ENCODE data around the gene C11orf86. TPM values are rescaled to one million over a fixed set of nuclear protein-coding genes. Genes with fewer than 3 reads are reported as not detected.
"Not testable (repeated sequence)": the region's sequence is repeated elsewhere in the genome, so short reads cannot be mapped to it uniquely, and the experiment has no call there.

Gene C11orf86
- total RNA-seq, 1 donor from 2014 or later: not detected

DNA sequence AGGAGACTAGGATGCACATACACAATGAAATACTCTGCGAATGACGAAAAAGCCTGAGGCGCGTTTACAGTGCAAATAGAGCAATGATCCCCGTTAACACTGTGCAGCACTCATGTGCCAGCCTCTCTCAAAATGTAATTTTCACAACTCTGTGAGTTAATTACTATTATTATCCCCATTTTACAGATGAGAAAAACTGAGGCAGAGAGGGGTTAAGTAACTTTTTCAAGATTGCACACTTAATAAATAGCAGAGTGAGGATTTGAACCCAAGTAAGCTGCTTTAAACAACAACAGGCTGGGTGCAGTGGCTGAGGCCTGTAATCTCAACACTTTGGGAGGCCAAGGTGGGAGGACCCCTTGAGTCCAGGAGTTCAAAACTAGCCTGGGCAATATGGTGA is 26.2 kb downstream of the C11orf86 start:
- TF ChIP-seq, protein P1, sequence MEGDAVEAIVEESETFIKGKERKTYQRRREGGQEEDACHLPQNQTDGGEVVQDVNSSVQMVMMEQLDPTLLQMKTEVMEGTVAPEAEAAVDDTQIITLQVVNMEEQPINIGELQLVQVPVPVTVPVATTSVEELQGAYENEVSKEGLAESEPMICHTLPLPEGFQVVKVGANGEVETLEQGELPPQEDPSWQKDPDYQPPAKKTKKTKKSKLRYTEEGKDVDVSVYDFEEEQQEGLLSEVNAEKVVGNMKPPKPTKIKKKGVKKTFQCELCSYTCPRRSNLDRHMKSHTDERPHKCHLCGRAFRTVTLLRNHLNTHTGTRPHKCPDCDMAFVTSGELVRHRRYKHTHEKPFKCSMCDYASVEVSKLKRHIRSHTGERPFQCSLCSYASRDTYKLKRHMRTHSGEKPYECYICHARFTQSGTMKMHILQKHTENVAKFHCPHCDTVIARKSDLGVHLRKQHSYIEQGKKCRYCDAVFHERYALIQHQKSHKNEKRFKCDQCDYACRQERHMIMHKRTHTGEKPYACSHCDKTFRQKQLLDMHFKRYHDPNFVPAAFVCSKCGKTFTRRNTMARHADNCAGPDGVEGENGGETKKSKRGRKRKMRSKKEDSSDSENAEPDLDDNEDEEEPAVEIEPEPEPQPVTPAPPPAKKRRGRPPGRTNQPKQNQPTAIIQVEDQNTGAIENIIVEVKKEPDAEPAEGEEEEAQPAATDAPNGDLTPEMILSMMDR (IDR thresholded peaks at IDR 0.05; ENCODE audit: partially characterized antibody, unreplicated experiment): no peak
- Mint-ChIP-seq H3K27ac (ENCODE audit: unreplicated experiment) (no peak overlapping the region), H3K4me1 (ENCODE audit: low read depth, unreplicated experiment) (peaks cover 12% of the 10 kb centered on the region), H3K36me3 (ENCODE audit: unreplicated experiment) (no peaks in the 10 kb centered on the region), H3K9me3 (ENCODE audit: unreplicated experiment) (peaks cover 3% of the 10 kb centered on the region), H3K4me3 (ENCODE audit: unreplicated experiment) (no peak overlapping the region), H3K27me3 (ENCODE audit: unreplicated experiment) (peaks cover 1% of the 10 kb centered on the region)
- no peak for DNase-seq

DNA sequence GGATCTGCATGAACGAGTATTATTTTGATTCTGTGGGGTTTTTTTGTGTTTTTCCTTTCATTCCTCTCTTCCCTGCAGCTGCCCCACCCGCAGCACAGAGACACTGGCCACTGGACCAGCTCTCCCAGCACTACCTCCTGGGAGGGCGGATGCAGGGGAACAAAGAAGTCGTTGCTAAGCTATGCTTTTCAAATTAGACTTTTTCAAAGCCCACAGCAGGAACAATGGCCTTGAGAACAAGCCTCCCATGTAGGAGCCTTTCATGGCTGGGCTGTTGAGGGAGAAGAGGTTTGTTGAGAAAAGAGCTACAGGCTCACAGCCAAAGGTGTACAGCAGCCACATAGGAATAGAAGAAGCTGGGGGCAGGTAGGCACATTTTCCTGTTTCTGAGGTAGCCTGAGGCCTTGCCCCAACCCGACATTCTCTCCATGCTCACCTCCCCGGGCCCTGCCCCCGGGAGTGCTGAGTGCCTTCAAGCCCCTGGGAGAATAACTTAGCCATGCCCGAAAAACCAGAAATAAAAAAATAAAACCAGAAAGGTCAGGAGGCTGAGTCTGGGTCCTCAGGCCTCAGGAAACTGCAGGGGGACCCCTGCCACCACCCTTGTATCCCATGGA is 27.3 kb downstream of the C11orf86 start:
- H3K4me3 Mint-ChIP-seq (ENCODE audit: unreplicated experiment): no peak overlapping the region
- TF ChIP-seq, protein P1 (IDR thresholded peaks at IDR 0.05; ENCODE audit: partially characterized antibody, unreplicated experiment): no peak
- DNase-seq: no peak
- peaks cover 4% of the 10 kb centered on the region for H3K27me3 Mint-ChIP-seq (ENCODE audit: unreplicated experiment)
- H3K27ac Mint-ChIP-seq (ENCODE audit: unreplicated experiment): no peak overlapping the region
- H3K9me3 Mint-ChIP-seq (ENCODE audit: unreplicated experiment): no peaks in the 10 kb centered on the region
- no peaks in the 10 kb centered on the region for H3K36me3 Mint-ChIP-seq (ENCODE audit: unreplicated experiment)
- H3K4me1 Mint-ChIP-seq (ENCODE audit: low read depth, unreplicated experiment): peaks cover 5% of the 10 kb centered on the region

DNA sequence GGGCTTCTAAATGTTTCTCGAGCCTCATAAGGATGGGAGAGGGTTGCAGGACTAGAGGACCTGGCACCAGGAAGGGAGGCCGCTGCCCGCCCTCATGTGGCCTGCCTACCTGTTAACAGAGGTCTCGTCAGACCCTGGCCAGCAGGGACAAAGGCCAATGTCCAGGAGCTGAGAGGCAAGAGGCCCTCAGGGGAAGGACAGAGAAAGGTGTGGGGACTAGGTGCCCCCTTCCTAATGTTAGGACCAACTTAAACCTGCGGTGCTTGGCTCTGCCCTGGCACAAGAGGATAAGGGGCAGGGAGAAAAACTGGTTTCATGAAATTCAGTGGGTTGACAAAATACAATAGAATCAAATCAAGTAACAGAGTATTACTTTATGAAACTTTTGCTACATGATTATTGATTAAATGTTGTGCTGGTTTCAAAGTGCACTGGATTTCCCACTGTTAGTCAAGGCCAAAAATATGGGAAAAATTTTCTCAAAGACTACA is 27.9 kb downstream of the C11orf86 start:
- Mint-ChIP-seq H3K9me3 (ENCODE audit: unreplicated experiment) (no peaks in the 10 kb centered on the region), H3K27ac (ENCODE audit: unreplicated experiment) (no peak overlapping the region), H3K36me3 (ENCODE audit: unreplicated experiment) (no peaks in the 10 kb centered on the region), H3K27me3 (ENCODE audit: unreplicated experiment) (peaks cover 4% of the 10 kb centered on the region), H3K4me1 (ENCODE audit: low read depth, unreplicated experiment) (peaks cover 4% of the 10 kb centered on the region), H3K4me3 (ENCODE audit: unreplicated experiment) (no peak overlapping the region)
- no peak for DNase-seq
- TF ChIP-seq, protein P1 (IDR thresholded peaks at IDR 0.05; ENCODE audit: partially characterized antibody, unreplicated experiment): no peak

DNA sequence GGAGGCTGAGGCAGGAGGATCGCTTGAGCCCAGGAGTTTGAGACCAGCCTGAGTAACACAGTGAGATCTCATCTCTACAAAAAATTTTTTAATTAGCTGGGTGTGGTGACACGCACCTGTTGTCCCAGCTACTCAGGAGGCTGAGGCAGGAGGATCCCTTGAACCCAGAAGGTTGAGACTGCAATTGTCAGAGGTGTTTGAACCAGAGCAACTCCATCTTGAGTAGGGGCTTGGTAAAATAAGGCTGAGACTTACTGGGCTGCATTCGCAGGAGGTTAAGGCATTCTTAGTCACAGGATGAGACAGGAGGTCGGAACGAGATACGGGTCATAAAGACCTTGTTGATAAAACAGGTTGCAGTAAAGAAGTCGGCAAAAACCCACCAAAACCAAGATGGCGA is 30.1 kb downstream of the C11orf86 start:
- H3K9me3 Mint-ChIP-seq (ENCODE audit: unreplicated experiment); H3K36me3 Mint-ChIP-seq (ENCODE audit: unreplicated experiment); H3K4me1 Mint-ChIP-seq (ENCODE audit: low read depth, unreplicated experiment); H3K27me3 Mint-ChIP-seq (ENCODE audit: unreplicated experiment); DNase-seq; H3K4me3 Mint-ChIP-seq (ENCODE audit: unreplicated experiment); H3K27ac Mint-ChIP-seq (ENCODE audit: unreplicated experiment): not testable (repeated sequence)

DNA sequence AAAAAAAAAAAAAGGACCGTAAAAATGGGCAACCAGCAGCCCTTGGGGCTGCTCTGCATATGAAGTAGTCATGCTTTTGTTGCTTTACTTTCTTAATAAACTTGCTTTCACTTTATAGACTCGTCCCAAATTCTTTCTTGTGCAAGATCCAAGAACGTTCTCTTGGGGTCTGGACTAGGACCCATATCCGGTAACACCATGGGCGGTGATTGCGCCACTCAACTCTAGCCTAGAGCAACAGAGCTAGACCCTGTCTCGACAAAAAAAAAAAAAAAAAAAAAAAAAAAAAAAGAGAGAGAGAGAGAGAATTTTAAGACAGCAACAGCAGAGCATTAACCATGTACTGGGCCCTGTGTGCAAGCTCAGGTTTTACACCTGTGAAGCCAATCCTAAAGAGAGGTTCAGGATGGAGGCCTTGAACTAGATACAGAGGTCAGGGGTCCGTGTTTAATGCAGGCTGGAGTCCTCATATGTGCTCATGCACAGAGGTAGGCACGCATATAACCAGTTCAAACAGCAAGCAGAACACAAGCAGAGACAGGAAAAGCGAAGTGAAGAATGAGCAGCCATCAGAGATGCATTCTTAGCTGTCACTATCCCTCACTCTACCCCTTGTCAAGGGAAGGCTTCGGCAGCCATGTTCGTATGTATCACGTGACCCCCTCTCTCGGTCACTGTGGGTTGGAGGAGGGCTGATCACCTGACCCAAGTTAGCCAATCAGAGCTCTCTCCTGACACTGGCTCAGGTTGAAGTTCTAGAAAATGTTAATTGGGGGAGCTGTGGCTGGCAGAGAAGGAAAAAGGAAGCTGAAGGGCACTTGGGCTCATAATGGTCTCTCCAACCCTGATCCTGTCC is 31.2 kb downstream of the C11orf86 start:
- H3K27me3 Mint-ChIP-seq (ENCODE audit: unreplicated experiment): peaks cover 3% of the 10 kb centered on the region
- peak; percentile 47 for DNase-seq
- H3K9me3 Mint-ChIP-seq (ENCODE audit: unreplicated experiment): no peaks in the 10 kb centered on the region
- TF ChIP-seq, protein P1 (IDR thresholded peaks at IDR 0.05; ENCODE audit: partially characterized antibody, unreplicated experiment): no peak
- peaks cover 4% of the 10 kb centered on the region for H3K4me1 Mint-ChIP-seq (ENCODE audit: low read depth, unreplicated experiment)
- H3K27ac Mint-ChIP-seq (ENCODE audit: unreplicated experiment): no peak overlapping the region
- no peak overlapping the region for H3K4me3 Mint-ChIP-seq (ENCODE audit: unreplicated experiment)
- H3K36me3 Mint-ChIP-seq (ENCODE audit: unreplicated experiment): no peaks in the 10 kb centered on the region
